PC-9 (cell line): ENCODE data around the gene ATP2B1. TPM values are rescaled to one million over a fixed set of nuclear protein-coding genes. Genes with fewer than 3 reads are reported as not detected.

Source experiments
- BruUV-seq: library from RNA; stranded (reverse); fragments of 400-500 nt; replicated peaks from 2 replicates; lab custom pipeline; 2021; lab: Mats Ljungman, UMichigan
- CTCF ChIA-PET: fragments of 300-600 bp; sonication (Branson Sonifier 250); formaldehyde crosslinking; loops from one replicate; lab custom pipeline; 2022; ENCODE audit warnings: antibody characterized with exemption; lab: Charles Lee
- POLR2A ChIA-PET: fragments of 300-600 bp; sonication (Branson Sonifier 250); formaldehyde crosslinking; loops from one replicate; lab custom pipeline; 2022; ENCODE audit warnings: antibody characterized with exemption; ENCODE audit not compliant: unreplicated experiment; lab: Charles Lee
- DNase-seq, 2 experiments: peaks; one replicate each; pipeline versions ENCODE4 v3.0.0 to v3.0.0-alpha.2; 2015 to 2022; ENCODE audit warnings: mixed read lengths in 1 of 2
- H2AFZ ChIP-seq: fragments of 200-600 bp; sonication (generic); 2 replicates; pipeline ENCODE4 v1.8.1; 2017; ENCODE audit warnings: antibody characterized with exemption
- H3F3A ChIP-seq: fragments of 200-600 bp; sonication (generic); 2 replicates; pipeline ENCODE4 v1.8.1; 2017; ENCODE audit warnings: antibody characterized with exemption, mild to moderate bottlenecking, low read depth; ENCODE audit not compliant: insufficient read depth
- H3K27ac ChIP-seq: fragments of 200-600 bp; sonication (generic); 2 replicates; pipeline ENCODE4 v1.6.1; 2016; ENCODE audit warnings: mixed run types
- H3K27me3 ChIP-seq: fragments of 200-600 bp; sonication (generic); 2 replicates; pipeline ENCODE4 v1.6.1; 2016; ENCODE audit warnings: low read depth, mixed run types; ENCODE audit not compliant: insufficient read depth
- H3K36me3 ChIP-seq: fragments of 200-600 bp; sonication (generic); 2 replicates; pipeline ENCODE4 v1.6.1; 2016; ENCODE audit warnings: low read depth, mixed run types
- H3K4me1 ChIP-seq: fragments of 200-600 bp; sonication (generic); replicated peaks from 2 replicates; pipeline ENCODE4 v1.6.1; 2016; ENCODE audit warnings: mixed run types; ENCODE audit not compliant: insufficient read depth
- H3K4me2 ChIP-seq: fragments of 200-600 bp; sonication (generic); 2 replicates; pipeline ENCODE4 v1.6.1; 2017; ENCODE audit warnings: mixed run types
- H3K4me3 ChIP-seq: fragments of 200-600 bp; sonication (generic); 2 replicates; pipeline ENCODE4 v1.6.1; 2016; ENCODE audit warnings: mixed run types
- H3K79me2 ChIP-seq: fragments of 200-600 bp; sonication (generic); 2 replicates; pipeline ENCODE4 v1.6.1; 2017; ENCODE audit warnings: low read depth, mixed run types
- H3K9me2 ChIP-seq: fragments of 200-600 bp; sonication (generic); 2 replicates; pipeline ENCODE4 v1.8.1; 2017; ENCODE audit warnings: mild to moderate bottlenecking; ENCODE audit not compliant: insufficient read depth
- H3K9me3 ChIP-seq: fragments of 200-600 bp; sonication (generic); 2 replicates; pipeline ENCODE4 v1.8.1; 2016; ENCODE audit warnings: low read depth; ENCODE audit not compliant: insufficient read depth
- H4K20me1 ChIP-seq: fragments of 200-600 bp; sonication (generic); 2 replicates; pipeline ENCODE4 v1.8.1; 2017; ENCODE audit not compliant: insufficient read depth
- EZH2 ChIP-seq: fragments of 200-600 bp; sonication (generic); IDR thresholded peaks from 2 replicates; pipeline ENCODE4 v1.8.0; 2017; ENCODE audit warnings: antibody characterized with exemption, low read depth
- intact Hi-C: fragments of 100-400 bp; cut with micrococcal nuclease; formaldehyde crosslinking; loops from one replicate; pipeline ENCODE4 v1.10.0; 2022; ENCODE audit not compliant: unreplicated experiment
- total RNA-seq: library from RNA; stranded (reverse); gene quantifications from 2 replicates; pipeline ENCODE4 v1.2.3, GENCODE V29; 2021
- TF ChIP-seq, protein P1 (sequence below): fragments of 200-600 bp; sonication (generic); conservative IDR thresholded peaks from 2 replicates; pipeline ENCODE4 v1.6.1; 2017; ENCODE audit warnings: mixed run types, antibody characterized with exemption, mild to moderate bottlenecking, moderate library complexity

Gene ATP2B1
- total RNA-seq, 1 experiment from 2014 or later: 29.4 TPM

DNA sequence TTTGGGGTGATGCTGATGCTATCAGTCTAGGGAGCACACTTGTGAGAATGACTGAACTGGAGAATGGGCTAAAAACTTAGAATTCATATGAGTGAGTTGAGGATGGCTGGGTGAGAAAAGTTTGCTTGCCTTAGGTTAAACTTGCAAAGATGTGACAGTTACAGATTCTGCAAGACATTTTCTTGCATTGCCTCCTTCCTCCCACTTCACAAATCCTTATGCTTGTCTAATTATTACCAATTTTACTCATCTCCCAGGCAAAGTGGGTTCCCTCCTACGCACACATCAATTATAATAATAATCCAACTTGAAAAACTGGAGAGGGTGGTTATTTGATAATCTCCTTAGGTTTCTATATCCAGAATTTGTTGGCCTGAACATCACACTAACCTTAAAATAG, 50.9 kb downstream of the ATP2B1 start:
- no peaks in the 10 kb centered on the region for H3K27me3 ChIP-seq
- intact Hi-C loops: no loop called here
- no peaks in the 10 kb centered on the region for H4K20me1 ChIP-seq
- POLR2A ChIA-PET: no interaction called here
- no peaks in the 10 kb centered on the region for H3K4me1 ChIP-seq
- H2AFZ ChIP-seq: no peak overlapping the region
- H3K4me3 ChIP-seq: no peak overlapping the region
- CTCF ChIA-PET: no interaction called here
- no TSS peak for BruUV-seq
- peaks cover 51% of the 10 kb centered on the region for H3K79me2 ChIP-seq
- no peak overlapping the region for H3K4me2 ChIP-seq
- H3K9me2 ChIP-seq: no peaks in the 10 kb centered on the region
- no peak overlapping the region for H3K27ac ChIP-seq
- TF ChIP-seq, protein P1, sequence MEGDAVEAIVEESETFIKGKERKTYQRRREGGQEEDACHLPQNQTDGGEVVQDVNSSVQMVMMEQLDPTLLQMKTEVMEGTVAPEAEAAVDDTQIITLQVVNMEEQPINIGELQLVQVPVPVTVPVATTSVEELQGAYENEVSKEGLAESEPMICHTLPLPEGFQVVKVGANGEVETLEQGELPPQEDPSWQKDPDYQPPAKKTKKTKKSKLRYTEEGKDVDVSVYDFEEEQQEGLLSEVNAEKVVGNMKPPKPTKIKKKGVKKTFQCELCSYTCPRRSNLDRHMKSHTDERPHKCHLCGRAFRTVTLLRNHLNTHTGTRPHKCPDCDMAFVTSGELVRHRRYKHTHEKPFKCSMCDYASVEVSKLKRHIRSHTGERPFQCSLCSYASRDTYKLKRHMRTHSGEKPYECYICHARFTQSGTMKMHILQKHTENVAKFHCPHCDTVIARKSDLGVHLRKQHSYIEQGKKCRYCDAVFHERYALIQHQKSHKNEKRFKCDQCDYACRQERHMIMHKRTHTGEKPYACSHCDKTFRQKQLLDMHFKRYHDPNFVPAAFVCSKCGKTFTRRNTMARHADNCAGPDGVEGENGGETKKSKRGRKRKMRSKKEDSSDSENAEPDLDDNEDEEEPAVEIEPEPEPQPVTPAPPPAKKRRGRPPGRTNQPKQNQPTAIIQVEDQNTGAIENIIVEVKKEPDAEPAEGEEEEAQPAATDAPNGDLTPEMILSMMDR: no peak
- TF ChIP-seq EZH2: no peak
- peaks cover 12% of the 10 kb centered on the region; the same call in 1 of the 2 replicates for H3K36me3 ChIP-seq
- H3K9me3 ChIP-seq: no peaks in the 10 kb centered on the region
- DNase-seq: no peak
- peaks cover 3% of the 10 kb centered on the region; the same call in 1 of the 2 replicates for H3F3A ChIP-seq

DNA sequence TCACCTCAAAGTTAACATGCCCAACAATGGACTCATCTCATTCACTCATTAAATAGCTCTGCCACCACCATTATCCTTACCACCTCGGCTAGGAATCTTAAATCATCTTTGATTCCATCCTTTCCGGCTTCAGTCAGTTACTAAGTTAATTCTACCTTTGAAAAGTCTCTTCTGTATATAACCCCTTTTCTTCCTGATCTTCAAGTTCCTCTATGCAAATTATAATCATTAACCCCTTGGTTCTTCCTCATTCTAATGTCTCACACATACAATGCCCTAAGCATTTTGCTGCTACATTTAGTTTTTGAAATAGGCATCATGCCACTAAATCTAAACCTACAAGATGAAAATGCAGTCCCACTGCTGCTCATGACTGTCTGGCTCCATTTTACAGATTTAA, 51.6 kb downstream of the ATP2B1 start:
- ChIA-PET POLR2A (no interaction called here), CTCF (no interaction called here)
- Histone ChIP-seq H3K27me3 (no peaks in the 10 kb centered on the region), H3K4me3 (no peak overlapping the region), H3K9me3 (no peaks in the 10 kb centered on the region), H3K27ac (no peak overlapping the region), H3K79me2 (peaks cover 48% of the 10 kb centered on the region), H2AFZ (no peak overlapping the region), H3F3A (peaks cover 3% of the 10 kb centered on the region; the same call in 1 of the 2 replicates), H3K9me2 (no peaks in the 10 kb centered on the region), H3K36me3 (peaks cover 12% of the 10 kb centered on the region; the same call in 1 of the 2 replicates), H3K4me2 (no peak overlapping the region), H3K4me1 (no peaks in the 10 kb centered on the region), H4K20me1 (no peaks in the 10 kb centered on the region)
- no TSS peak for BruUV-seq
- no peak for DNase-seq
- no peak for TF ChIP-seq EZH2
- TF ChIP-seq, protein P1: no peak
- intact Hi-C loops: no loop called here

DNA sequence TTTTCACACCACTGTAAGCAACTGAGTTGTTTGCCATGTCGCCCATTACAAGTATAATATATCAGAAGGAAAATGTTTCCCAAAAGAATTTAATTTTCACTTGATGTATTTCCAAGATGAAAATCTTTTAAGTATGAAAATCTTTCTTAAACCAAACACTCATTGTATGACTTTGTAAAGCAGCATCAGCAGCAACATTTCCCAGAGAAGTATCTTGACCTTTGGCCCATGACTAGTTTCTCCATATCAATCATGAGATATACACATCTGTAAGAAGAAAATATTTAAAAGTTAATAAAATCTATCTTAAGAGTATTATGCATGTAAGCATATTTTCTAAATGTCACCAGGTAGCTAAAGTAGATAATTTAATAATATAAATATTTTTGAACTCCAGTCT, 52.8 kb downstream of the ATP2B1 start:
- H3K27ac ChIP-seq: no peak overlapping the region
- H3K4me1 ChIP-seq: no peaks in the 10 kb centered on the region
- no TSS peak for BruUV-seq
- DNase-seq: no peak
- CTCF ChIA-PET: no interaction called here
- intact Hi-C loops: no loop called here
- POLR2A ChIA-PET: no interaction called here
- no peak overlapping the region for H3K4me3 ChIP-seq
- H4K20me1 ChIP-seq: no peaks in the 10 kb centered on the region
- H3K27me3 ChIP-seq: no peaks in the 10 kb centered on the region
- H3K79me2 ChIP-seq: peaks cover 40% of the 10 kb centered on the region
- no peak overlapping the region for H2AFZ ChIP-seq
- H3K9me3 ChIP-seq: no peaks in the 10 kb centered on the region
- H3K4me2 ChIP-seq: no peak overlapping the region
- no peaks in the 10 kb centered on the region for H3K9me2 ChIP-seq
- peaks cover 3% of the 10 kb centered on the region; the same call in 1 of the 2 replicates for H3F3A ChIP-seq
- H3K36me3 ChIP-seq: peaks cover 12% of the 10 kb centered on the region; the same call in 1 of the 2 replicates
- TF ChIP-seq, protein P1: no peak
- no peak for TF ChIP-seq EZH2
